ENCODE measurements around the gene COL23A1. TPM values are rescaled to one million over a fixed set of nuclear protein-coding genes. Genes with fewer than 3 reads are reported as not detected.

The COL23A1 gene
- total RNA-seq, 1 donor from 2014 or later: 20.4 TPM

DNA sequence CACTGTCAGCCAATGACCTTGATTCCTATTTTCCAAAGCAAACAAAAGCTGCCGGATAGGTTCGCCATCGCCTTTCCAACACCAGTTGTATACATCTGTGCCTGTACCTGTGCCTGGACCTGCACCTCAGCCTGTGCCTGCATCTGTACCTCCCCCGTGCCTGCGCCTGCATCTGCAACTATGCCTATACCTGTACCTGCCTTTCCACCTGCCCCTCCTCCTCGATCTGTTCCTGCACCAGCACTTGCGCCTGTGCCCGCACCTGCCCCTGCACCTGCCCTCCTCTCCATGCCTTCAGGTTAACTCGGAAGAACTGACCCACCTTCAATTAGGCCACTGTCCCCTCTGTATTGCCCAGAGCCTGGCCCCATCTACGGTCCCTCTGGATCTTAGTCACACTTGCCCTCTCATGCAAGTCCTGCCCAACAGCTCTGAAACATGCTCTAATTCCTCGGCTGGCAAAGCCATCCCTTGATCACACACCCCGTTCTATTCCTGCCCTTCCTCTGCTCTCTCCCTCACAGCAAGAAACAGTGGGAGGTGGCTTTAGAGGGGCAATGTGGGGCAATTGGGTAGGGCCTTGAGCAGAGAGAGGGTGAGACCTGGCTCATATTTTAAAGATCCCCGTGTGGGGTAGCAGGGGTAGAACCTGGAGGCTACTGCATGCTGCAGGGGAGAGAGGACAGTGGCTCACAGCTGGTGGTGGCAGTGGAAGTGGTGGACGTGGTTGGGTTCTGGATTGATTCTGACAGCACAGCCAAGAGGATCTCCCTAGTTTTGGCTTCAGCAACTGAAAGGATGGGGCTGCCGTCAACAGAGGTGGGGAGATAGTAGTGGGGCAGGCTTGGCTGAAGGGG is 298.0 kb downstream of the COL23A1 start:
- intact Hi-C loops (cut with micrococcal nuclease): no loop called here
- DNase-seq (no peak), ATAC-seq (no peak)

DNA sequence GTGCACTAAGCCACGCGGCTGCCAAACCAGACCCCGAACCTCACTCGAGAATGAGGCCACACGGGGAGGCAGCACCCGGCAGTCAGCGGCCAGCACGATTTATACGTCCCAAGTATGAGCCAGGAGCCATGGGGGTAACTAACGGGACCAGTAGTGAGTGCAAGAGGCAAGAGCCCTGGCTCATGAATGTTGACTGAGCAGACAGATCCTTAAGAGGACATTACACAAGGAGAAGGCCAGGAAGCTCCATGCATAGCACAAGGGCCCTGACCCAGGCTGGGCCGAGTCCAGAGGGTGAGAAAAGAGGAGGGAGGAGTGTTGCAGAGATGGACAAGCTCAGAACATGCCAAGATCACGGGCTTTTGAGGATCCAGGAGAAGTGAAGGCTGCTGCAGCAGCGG is 299.0 kb downstream of the COL23A1 start:
- intact Hi-C loops (cut with micrococcal nuclease): no loop called here
- no peak for DNase-seq

DNA sequence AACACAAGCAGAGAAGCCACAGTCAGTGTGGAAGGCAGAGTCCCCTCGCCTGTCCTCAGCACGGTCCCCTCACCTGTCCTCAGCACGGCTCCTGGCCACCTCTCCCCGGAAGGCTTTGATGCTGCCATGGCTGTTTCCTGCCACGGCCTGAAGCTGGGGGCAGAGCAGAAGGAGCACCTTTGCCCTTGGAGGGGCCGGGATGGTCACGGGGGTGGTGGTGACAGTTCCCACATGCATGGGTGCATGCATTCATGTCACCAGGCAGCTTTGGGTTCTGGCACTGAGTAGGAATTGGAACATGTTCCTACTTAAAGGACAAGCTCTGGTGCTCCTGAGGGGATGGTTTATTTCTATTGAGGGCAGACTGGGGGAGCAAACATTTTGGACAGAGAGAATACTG is 299.8 kb downstream of the COL23A1 start:
- no peak for ATAC-seq
- DNase-seq: no peak
- intact Hi-C loops (cut with micrococcal nuclease): no loop called here

More for the DNA sequence above, 299.0 kb downstream of the COL23A1 start:
- ATAC-seq: no peak

GRCh38 chr5:178289438-178289837 is 300.8 kb downstream of the COL23A1 start:
- intact Hi-C loops (cut with micrococcal nuclease): no loop called here

DNA sequence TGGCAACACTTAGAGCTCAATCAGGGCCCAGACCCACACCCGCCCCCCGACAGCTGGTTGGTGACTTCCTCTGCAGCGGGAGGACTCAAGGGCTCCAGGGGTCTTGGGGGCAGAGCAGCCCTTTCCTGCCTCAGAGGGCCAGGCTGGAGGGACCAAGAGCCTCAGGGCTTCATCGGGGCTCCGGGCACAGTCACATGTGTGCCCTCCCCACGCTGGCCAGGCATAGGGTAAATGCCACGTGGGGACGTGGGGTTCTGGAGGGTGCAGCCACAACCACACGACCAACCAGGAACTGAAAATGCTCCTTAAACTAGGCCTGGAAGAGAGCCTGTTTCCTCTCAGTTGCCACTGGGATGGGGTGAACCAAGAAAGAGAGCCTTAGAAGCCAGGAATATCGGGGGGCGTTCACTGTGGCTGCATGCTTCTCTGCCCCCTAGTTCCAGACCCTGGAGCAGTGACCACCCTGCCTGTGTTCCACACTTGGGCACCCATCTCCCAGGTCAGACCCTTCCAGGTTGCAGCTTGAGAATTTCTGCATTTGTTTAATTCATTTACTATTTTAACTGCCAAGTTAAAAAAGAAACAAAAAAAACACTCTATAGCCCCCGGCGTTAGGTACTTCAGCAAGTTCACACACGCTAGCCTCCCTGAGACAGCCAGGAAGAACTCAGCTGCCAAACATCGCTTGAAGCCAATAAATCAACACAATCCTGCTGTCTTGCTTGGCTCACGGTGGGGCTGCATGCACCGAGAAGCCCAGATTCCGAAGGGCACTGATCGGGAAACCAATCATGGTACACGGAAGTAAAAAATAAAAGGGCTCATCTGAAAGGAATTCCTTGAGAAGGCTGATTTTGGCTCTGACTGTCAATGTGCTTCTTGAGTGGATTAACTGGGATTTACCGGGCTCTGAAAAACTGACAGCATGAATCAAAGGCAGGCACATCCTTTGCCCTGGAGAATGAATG is 301.5 kb downstream of the COL23A1 start:
- no peak for ATAC-seq
- intact Hi-C loops (cut with micrococcal nuclease): no loop called here
- no peak for DNase-seq

More at GRCh38 chr5:178289438-178289837, 300.8 kb downstream of the COL23A1 start:
- DNase-seq (no peak), ATAC-seq (no peak)

GRCh38 chr5:178287791-178288105 is 302.4 kb downstream of the COL23A1 start:
- peak; percentile 51 for DNase-seq
- intact Hi-C loops (cut with micrococcal nuclease): no loop called here
- ATAC-seq: peak; percentile 38

DNA sequence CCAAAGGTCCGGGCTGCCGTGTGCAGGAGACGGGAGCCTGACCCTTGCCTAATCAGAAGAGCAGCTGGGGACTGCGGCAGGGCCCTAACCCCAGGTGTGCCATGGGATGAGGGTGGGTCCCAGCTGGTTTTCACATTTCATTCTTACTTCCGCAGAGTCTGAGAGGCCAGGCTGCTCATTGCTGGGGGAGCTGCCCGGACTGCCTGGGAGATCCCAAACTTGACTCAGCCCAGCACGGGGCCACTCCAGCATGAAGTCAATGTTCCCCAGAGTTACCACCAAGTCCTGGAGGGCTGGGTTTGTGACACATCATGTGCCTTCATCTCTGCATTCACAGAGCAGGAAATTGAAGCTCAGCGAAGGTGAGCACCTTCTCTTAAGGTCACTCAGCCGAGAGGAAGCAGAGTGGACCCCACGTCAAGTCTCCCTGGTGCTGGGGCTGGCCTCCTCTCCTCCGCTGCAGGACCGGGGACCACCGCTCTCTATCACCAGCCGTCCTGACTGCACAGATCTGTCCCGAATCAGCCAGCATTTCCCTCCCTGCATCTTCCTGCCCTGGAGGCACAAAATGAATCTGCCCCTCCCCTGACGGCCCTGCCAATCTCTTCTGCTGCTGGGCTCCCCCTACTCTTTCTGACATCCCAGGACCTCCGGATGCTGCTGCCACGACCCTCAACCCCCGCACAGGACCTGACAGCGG is 303.0 kb downstream of the COL23A1 start:
- intact Hi-C loops (cut with micrococcal nuclease): no loop called here
- no peak for ATAC-seq
- DNase-seq: no peak

GRCh38 chr5:178286226-178287090 is 303.7 kb downstream of the COL23A1 start:
- ATAC-seq: no peak
- no peak for DNase-seq
- intact Hi-C loops (cut with micrococcal nuclease): no loop called here

DNA sequence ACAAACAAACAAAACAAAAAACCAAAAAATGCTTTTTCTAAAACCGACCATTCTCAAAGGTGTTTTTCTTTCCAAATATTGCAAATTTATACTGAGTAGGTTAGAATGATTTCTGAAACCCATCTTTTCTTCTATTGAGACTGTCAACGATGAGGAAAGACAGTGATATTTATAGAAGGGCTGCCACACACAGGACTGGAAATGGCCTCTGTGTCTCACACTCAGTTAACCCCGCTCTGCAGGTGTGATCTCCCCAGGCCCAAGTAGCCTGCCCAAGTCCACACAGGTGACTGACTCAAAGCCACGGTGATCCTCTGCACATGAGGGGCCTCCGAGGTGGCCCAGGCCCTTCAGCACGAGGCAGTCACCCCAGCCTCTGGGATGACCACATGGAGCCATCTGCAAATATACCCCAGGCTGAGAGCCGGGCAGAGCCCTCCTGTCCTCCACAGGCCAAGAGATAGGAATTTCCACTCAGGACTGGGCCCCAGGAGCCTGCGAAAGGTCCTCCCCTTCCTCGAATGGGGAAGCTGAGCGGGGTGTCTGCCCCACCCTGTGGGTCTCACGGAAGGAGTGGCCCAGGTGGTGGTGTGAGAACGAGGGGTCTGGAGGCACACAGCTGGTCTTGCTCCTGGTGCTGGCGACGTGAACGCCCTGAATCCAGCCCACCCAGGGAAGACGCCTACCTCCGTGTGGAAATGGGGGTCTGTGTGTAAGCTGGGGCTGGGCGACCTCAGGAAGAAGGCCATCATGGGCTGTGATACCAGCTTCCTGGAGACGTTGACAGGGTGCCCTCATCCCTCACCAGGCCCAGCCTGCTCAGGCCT is 304.6 kb downstream of the COL23A1 start:
- intact Hi-C loops (cut with micrococcal nuclease): no loop called here
- ATAC-seq (peak; percentile 65), DNase-seq (no peak)

- no peak for DNase-seq
- intact Hi-C loops (cut with micrococcal nuclease): loop anchor here (5.0 kb wide), 1 partner anchor 267 kb away; no protein-coding TSS in a partner anchor
- ATAC-seq: peak; percentile 75
These were observed 305.2 kb downstream of the COL23A1 start for GRCh38 chr5:178284996-178285395.

- DNase-seq: no peak
- intact Hi-C loops (cut with micrococcal nuclease): loop anchor here (5.0 kb wide), 1 partner anchor 268 kb away; no protein-coding TSS in a partner anchor
- ATAC-seq: no peak
These were observed 306.0 kb downstream of the COL23A1 start for GRCh38 chr5:178284093-178284675.

DNA sequence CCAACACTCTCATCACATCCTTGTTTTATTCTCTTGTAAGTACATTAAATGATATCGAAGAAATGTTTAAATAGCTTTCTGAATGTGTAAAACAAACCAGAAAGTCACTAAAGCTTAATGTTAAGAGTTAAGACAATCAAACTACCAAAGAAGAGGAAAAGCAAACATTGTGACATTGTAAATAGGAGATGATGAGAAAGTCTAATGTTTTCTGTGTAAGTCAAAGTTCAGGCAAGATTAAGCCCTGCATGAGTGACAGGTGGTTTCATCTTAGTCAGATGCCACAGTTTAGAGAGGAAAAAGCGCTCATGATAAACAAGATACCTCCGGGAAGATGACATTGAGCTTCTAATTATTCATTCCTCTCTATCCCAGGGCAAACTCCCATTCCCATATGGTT is 306.7 kb downstream of the COL23A1 start:
- no peak for DNase-seq
- no peak for ATAC-seq
- intact Hi-C loops (cut with micrococcal nuclease): loop anchor here (5.0 kb wide), 1 partner anchor 269 kb away; no protein-coding TSS in a partner anchor

DNA sequence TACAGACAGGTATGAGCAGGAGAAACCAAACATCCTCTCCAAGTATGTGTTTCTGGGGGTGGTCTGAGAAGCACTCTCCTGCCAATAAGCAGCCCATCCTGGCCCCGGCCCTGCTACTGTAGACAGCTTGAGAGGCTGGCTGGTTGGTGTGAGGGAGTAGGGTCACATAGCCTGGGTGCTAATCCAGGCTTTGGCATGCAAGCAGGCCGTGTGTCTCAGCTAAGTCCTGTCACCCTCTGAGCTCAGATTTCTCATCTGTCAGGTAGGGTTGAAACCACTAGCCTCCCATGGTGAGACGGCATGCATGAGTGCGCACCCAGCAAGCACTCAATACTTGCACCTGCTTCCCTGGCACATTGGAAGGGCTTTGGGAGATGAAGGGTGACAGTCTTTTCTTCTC is 307.8 kb downstream of the COL23A1 start:
- ATAC-seq (no peak), DNase-seq (no peak)
- intact Hi-C loops (cut with micrococcal nuclease): loop anchor here (5.0 kb wide), 1 partner anchor 270 kb away; no protein-coding TSS in a partner anchor

DNA sequence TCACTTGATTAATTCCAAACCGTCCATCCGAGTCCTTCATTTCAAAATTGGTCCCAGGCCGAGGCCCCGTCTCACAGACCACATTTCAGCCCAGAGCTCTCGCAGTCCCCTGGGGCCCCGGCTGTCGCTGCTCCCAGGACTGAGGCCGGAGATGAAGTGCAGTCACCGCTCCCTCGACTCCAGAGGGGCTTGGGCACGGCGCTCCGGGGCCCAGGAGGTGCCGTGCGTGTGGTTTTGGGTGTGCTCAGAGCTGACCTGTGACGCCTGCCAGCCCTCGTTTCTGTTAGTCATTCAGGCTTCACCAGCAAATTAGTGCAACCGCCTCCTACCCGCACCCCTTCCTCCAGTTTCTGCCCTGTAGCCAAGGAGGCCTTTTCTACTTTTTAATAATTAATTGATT is 308.9 kb downstream of the COL23A1 start:
- no peak for ATAC-seq
- no peak for DNase-seq
- intact Hi-C loops (cut with micrococcal nuclease): loop anchor here (5.0 kb wide), 1 partner anchor 271 kb away; no protein-coding TSS in a partner anchor

GRCh38 chr5:178280631-178281030 is 309.6 kb downstream of the COL23A1 start:
- DNase-seq: no peak
- no peak for ATAC-seq
- intact Hi-C loops (cut with micrococcal nuclease): loop anchor here (5.0 kb wide), 1 partner anchor 272 kb away; no protein-coding TSS in a partner anchor

GRCh38 chr5:178279723-178280438 is 310.3 kb downstream of the COL23A1 start:
- intact Hi-C loops (cut with micrococcal nuclease): loop anchor here (5.0 kb wide), 1 partner anchor 272 kb away; no protein-coding TSS in a partner anchor
- DNase-seq (peak; percentile 95), ATAC-seq (peak; percentile 91)

All from left ventricle myocardium superior (tissue), 1 donor.